CD1c-positive myeloid dendritic cell (primary cell): ENCODE results near the gene ACBD4.
"Not testable (repeated sequence)": the region's sequence is repeated elsewhere in the genome, so short reads cannot be mapped to it uniquely, and the experiment has no call there.

ENCODE experiments used
- DNase-seq: peaks from one replicate; pipeline ENCODE4 v3.0.0-alpha.2; 2016; ENCODE audit errors: extremely low spot score

Gene ACBD4

GRCh38 chr17:45119964-45120363 lies 15.5 kb upstream of the ACBD4 start:
- no peak for DNase-seq

GRCh38 chr17:45120558-45120957 lies 14.9 kb upstream of the ACBD4 start:
- DNase-seq: no peak

- DNase-seq: no peak
Observed at GRCh38 chr17:45121055-45121454, 14.4 kb upstream of the ACBD4 start.

- DNase-seq: no peak
Observed at GRCh38 chr17:45123076-45123770, 12.3 kb upstream of the ACBD4 start.

- peak; percentile 70 for DNase-seq
Observed at GRCh38 chr17:45123930-45124796, 11.3 kb upstream of the ACBD4 start.

GRCh38 chr17:45124797-45125122 lies 10.7 kb upstream of the ACBD4 start:
- not testable (repeated sequence) for DNase-seq

GRCh38 chr17:45125509-45125908 lies 10.0 kb upstream of the ACBD4 start:
- no peak for DNase-seq

- DNase-seq: no peak
Observed at GRCh38 chr17:45127207-45127547, 8.3 kb upstream of the ACBD4 start.

GRCh38 chr17:45127548-45128300 lies 7.8 kb upstream of the ACBD4 start:
- no peak for DNase-seq

GRCh38 chr17:45128331-45128730 lies 7.2 kb upstream of the ACBD4 start:
- no peak for DNase-seq

- no peak for DNase-seq
Observed at GRCh38 chr17:45128989-45129388, 6.5 kb upstream of the ACBD4 start.

GRCh38 chr17:45129426-45129939 lies 6.0 kb upstream of the ACBD4 start:
- DNase-seq: no peak

- DNase-seq: no peak
Observed at GRCh38 chr17:45129940-45130680, 5.4 kb upstream of the ACBD4 start.

GRCh38 chr17:45130681-45131615 lies 4.5 kb upstream of the ACBD4 start:
- no peak for DNase-seq

GRCh38 chr17:45131616-45132319 lies 3.7 kb upstream of the ACBD4 start:
- peak; percentile 40 for DNase-seq

- DNase-seq: no peak
Observed at GRCh38 chr17:45132320-45132571, 3.2 kb upstream of the ACBD4 start, which contains the start of gene PLCD3. TSS of gene PLCD3 (minus strand) at chr17:45132515. CDS start at chr17:45132410, 105 bp downstream.

- DNase-seq: peak; percentile 79
Observed at GRCh38 chr17:45132572-45133463, 2.7 kb upstream of the ACBD4 start.

- no peak for DNase-seq
Observed at GRCh38 chr17:45135978-45136791, 698 bp downstream of the ACBD4 start.
